Erythroblast (primary cell): Measurements from ENCODE around the gene LHX1.

Experiments
- DNase-seq, 2 experiments: peaks; one replicate each; lab custom pipeline; 2025; lab: John Stamatoyannopoulos, UW
- GATA1 ChIP-seq: IDR thresholded peaks from 2 replicates; pipeline ENCODE4 v1.6.1; 2011; ENCODE audit warnings: low read depth, mild to moderate bottlenecking, control low read depth, low read length, moderate library complexity
- POLR2A ChIP-seq: IDR thresholded peaks from 2 replicates; pipeline ENCODE4 v1.6.1; 2011; ENCODE audit warnings: mild to moderate bottlenecking, low read length

The LHX1 gene

GRCh38 chr17:36910513-36910912 lies 26.8 kb upstream of the LHX1 start:
- TF ChIP-seq GATA1 (no peak), POLR2A (no peak)
- no peak for DNase-seq

- no peak for DNase-seq
- no peak for TF ChIP-seq POLR2A
- no peak for TF ChIP-seq GATA1
Measured at GRCh38 chr17:36911001-36911400, 26.3 kb upstream of the LHX1 start.

DNA sequence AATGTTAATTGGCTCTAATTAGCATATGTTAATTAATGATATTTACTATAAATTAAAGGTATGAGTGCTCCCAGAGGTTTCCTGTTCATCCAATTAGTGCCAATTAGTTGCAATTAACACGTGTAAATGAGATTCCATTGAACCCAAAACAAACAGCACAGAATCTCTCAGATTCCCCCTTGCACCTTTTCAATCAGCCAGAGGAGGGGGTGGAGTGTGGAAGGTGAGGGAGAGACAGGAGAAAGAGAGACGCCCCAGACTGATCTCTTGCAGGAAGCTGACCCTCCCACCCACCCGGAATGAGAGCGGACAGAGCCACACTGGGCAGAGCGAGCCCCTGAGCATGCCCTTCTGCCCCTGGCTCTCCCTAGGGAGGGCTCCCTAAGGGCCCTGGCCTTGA lies 24.1 kb upstream of the LHX1 start:
- no peak for TF ChIP-seq POLR2A
- TF ChIP-seq GATA1, result no peak
- DNase-seq, result no peak

- no peak for DNase-seq
Measured at GRCh38 chr17:36918211-36918691, 19.0 kb upstream of the LHX1 start.

DNA sequence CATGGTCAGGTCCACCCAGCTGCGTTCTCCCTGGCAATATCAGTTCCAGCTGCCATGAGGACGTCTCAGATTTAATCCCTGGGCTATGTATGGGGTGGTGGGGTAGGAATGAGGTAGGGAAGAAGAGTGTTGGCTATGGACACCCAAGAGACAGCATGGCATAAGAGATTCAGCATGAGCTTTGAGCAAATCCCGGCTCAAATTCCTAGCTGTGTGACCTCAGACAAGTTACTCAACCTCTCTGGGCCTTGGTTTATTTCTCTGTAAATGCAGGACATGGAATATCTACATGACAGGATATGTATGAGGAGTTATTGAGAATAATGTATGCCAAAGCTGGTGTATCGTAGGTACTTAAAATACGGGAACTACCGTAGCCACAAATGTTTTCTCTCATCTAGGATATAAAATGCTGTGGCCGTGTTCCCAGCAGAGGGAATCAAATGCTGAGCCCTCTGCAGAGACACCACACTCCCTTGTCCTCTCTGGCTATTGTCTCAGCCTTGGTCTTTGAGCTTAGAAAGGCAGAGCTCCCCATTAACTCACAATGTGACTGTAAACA lies 17.8 kb upstream of the LHX1 start:
- TF ChIP-seq GATA1 (no peak), POLR2A (no peak)
- no peak for DNase-seq

More at GRCh38 chr17:36918211-36918691, 19.0 kb upstream of the LHX1 start:
- TF ChIP-seq GATA1, result no peak
- no peak for TF ChIP-seq POLR2A

DNA sequence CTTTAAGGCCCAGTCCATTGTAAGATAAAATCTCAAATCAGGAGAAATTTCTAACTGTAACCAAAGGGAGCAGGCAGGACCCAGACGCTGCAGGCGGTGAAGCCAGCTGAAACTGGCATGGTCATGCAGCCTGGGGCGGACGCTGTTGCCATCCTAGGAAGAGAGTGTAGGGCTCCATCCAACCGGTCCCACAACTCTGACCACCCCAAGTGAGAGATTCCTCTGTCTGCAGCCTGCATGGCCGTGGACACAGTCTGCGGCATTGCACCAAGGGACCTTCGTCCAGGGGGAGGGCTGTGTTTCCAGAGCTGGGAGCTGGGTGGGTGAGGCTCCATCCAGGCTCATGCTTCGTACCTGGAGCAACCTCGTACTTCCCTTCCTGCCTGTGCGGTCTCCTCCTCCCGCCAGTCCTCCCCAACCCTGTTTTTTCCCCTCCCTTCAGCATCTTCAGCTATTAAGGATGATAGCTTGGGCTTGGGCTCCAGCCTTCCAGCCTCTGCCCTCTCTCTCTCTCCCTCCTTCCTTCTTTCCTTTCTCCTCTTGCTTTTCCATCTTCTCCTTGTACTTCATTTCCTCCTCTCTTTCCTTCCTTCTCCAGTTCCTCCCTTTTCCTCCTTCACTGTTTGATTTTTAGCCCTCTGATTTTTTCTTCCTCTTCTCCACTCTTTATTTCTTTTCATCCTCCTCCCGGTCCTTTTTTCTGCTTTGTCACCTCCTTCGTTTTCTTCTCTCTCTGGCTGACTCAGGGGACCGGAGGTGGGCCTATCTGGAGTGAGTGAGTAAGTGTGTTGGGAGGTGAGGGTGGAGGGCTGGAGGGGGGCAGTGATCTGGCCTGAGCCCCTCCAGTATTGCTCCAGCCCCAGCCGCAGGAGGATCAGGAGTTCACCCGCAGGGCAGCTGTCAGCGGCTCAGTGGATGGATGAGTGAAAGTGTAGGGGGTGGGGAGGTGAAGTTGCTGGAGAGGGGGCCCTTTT lies 17.0 kb upstream of the LHX1 start:
- TF ChIP-seq POLR2A, result no peak
- TF ChIP-seq GATA1, result no peak
- DNase-seq, result no peak

- TF ChIP-seq POLR2A, result no peak
- TF ChIP-seq GATA1, result no peak
- no peak for DNase-seq
Measured at GRCh38 chr17:36921095-36921851, 16.0 kb upstream of the LHX1 start.

DNA sequence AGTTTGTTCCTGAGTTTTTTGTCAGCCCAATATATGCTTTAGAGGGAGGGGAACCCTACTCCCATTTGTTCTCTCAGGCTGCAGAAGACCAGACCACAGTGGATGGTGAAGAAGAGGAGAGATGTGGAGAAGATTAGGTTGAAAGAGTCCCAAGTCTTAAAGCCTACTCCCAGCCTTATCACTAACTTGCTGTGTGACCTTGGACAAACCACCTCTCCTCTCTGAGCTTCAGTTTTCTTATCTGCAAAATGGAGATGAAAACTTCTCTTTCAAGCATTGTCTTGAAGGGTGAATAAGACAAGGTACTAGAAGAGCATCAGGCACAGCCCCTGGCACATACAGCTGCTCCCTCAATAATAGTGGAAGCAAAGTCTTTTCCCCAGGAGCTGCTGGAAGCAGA lies 15.1 kb upstream of the LHX1 start:
- TF ChIP-seq GATA1 (no peak), POLR2A (no peak)
- DNase-seq, result no peak

- no peak for DNase-seq
- TF ChIP-seq POLR2A, result no peak
- TF ChIP-seq GATA1, result no peak
Measured at GRCh38 chr17:36923814-36924221, 13.5 kb upstream of the LHX1 start.

DNA sequence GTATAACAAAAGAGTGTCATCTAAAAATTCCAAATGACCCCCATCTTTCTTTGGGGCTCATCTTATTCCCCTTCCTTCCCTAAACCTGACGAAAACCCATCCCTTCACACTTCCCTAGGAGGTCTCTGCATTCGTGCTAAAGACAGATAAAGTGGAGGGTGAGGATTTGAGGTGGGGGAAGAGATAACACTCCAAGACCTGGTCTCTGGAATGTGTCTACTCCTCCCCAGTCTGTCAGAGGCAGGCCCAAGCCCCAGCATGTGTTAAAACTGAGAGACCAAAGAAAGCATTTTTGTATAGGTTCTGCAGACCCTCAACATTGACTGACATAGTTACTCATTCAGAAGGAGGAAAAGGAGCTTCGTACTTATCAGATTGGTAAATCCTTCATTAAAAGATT lies 11.0 kb upstream of the LHX1 start:
- TF ChIP-seq POLR2A (no peak), GATA1 (no peak)
- DNase-seq, result no peak

DNA sequence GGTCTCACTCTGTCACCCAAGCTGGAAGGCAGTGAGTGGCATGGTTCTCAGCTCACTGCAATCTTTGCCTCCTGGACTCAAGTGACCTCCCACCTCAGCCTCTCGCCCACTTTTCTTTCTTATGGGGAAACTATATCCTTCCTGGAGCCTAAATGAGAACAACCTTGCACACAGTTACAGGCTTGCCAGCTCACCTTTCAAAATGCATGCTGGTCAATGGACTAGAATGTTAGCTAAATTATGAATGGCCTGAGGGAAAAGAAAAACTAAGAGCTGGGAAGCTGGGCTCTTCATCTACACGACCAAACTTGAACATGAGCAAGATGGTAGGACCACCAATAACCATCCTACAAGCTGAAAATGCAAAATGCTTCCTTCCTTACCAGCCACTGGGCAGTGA lies 10.6 kb upstream of the LHX1 start:
- no peak for DNase-seq
- no peak for TF ChIP-seq GATA1
- TF ChIP-seq POLR2A, result no peak

DNA sequence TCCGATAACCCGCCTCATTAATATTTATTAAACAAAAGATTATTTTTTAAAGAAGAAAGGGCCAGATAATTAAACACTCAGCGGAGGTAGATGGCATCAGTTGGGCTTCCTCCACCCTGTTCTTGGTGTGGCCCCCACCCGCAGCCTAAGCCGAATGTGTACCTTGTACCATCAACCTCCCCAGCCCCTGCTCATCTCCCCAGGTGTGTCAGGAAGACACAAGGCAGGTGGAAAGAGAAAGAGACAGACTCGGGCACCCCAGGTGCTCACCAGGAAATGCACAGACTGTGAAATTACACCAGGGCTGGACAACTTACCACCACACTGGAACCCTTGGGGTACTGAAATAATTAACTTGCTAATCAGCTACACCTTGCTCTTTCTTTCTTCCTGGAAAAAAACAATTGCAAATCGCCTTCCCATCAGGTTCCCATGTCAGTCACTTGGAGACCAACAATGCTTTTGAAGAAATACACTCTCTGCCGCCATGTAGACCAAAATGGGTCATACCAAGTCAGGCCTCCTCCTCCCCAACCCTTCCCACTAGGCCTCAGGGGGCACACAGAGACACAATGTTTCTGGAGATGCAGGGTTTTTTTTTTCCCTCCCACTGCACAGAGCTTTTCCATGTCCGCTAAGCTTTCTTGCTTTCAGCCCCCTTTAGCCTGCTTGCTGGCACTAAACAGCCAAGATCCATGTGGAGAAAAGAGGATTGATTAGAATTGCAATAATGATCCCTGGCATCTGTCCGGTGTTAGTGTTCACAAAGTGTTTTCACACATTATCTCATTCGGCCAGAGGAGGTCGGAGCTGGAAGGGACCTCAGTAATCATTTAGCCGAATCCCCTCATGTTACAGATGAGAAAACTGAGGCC lies 8.6 kb upstream of the LHX1 start:
- no peak for DNase-seq
- no peak for TF ChIP-seq POLR2A
- TF ChIP-seq GATA1, result no peak
